DMS53 treated with DMSO at 0.1 percent for 48 hours (cell line): Measurements from ENCODE around the gene ACSS1.

ENCODE experiments used
- DNase-seq: peaks from one replicate; lab custom pipeline; 2025; ENCODE audit not compliant: unreplicated experiment; lab: John Stamatoyannopoulos, UW

Gene ACSS1

GRCh38 chr20:24996449-24997377, 61.2 kb downstream of the ACSS1 start:
- DNase-seq = no peak

GRCh38 chr20:24995741-24996448, 62.0 kb downstream of the ACSS1 start:
- no peak for DNase-seq

GRCh38 chr20:24994470-24995368, 63.2 kb downstream of the ACSS1 start:
- peak; percentile 55 for DNase-seq

DNA sequence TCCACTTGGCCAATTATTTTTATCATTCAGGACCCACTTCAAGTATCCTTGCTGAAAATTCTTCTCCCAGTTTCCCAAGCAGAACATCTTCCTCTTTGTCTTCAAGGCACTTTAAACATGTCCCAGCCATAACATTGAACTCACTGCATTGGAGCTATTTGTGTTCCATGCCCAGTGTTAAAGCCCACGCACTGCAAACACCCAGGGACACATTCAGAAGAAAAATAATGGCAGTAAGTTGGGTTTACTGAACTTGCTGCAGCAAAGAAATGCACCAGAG, 63.8 kb downstream of the ACSS1 start:
- DNase-seq = no peak

DNA sequence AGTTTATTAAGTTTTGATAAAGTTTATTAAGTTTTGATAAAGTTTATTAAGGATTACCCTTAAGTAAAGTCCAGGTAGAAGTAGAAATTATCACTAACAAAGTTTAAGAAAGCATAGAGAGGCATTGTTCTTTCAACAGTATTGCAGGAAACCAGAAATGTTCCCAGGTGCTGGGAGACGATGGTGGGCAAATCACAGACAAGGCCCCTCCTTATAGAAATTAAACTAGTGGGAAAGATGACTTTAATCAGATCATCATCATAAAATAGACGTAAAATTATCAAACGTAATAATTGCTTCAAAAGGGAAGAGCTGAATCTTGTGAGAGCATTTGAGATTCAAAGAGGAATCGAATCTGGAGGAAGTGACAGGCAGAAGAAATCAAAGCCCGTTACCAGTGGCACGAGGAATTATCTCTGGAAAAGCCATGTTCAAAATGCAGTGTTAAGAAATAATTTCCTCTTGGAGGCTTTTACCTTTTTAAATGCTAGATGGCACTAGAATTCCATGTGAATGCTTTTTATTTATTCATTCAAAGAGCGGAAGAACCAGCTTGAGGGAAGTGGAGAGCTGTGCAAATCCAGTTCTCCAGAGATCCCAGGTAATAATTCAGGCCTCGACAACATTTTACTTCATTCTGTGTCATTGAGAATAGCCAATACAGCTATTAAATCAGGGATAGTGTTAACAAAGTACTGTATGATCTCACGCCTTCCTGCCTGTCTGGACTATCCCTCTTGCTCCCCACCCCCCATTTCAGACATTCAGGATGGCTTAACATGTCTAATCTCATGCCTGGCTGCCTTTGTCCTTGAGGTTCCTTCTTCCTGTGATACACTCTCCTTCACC, 64.4 kb downstream of the ACSS1 start:
- peak; percentile 59 for DNase-seq

DNA sequence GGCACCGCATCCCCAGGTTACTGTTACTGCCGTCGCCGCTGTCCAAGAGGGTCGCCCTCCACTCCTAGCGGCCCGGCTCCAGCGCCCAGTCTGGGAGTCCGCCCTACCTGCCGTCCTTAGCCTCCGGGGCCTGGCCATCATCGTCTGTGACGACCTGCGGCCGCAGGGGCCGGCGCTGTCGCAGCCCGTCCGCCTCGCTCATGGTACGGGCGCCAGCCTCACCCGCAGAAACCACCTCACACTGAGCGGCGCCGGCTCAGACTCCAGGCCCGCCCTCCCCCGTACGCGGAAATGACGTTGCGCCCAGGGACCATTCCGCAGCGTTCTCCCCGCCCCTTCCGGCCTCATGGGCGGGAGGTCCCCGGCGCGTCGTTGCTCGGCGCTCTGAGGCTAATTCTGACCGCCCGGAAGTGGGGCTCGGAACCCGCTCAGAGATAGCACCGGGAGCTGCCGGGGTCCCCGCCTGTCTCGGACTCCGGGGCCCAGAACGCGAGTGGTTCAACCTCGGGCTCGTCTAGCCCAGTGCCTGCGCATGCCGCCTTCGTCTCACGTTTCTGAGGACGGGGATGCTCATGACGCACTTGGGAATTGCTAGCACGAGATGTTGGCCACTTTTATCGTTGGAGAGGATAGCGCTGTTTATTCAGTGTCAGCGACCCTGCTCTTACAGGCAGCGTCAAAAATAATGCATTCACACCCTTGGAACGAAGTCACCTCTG, 65.3 kb downstream of the ACSS1 start, which contains the start of gene APMAP:
Gene APMAP (minus strand): TSS at position 265 of the 719 bp plus-strand sequence. CDS start 63 bp downstream, at position 202.
- DNase-seq = peak; percentile 91

- DNase-seq = no peak
Observed at GRCh38 chr20:24991897-24992486, 65.9 kb downstream of the ACSS1 start.

DNA sequence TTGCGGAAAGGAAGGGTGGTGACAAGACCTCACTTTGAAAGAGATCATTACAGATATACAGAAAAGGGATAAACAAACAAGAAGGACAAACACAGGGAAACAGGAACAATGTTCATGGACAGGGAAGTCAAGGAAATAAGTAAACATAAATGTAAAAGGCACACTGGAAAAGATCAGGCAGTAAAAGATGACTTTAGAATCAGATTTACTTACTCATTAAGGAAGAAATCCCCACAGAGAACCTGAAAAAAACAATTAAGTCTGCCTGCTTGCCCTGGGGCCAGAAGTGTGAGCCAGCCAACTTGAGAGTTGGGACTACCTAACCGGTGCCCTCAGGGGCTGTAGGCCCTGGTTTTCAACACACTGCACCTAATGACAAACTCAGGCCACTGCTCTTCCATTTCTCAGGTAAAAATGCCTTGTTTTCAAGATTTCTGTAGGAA, 67.1 kb downstream of the ACSS1 start:
- DNase-seq = no peak

DNA sequence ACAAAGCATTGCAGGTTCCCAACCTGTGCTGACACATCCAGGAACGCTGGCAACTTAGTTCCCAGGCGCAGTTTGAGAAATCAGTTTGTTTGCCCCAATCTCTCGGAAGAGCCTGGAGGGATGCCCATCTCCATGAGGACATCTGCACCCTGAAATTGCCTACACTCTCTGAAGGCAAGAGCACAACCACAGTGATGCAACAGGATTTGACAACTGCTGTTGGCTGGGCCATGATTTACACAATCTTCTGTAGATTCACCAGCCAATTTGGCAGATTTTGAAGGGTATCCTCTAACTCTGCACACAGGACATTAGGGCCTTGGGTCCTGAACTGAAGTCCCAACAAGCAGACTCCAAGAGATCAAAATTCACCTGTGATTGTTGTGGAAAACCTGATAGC, 68.8 kb downstream of the ACSS1 start:
- DNase-seq = no peak

DNA sequence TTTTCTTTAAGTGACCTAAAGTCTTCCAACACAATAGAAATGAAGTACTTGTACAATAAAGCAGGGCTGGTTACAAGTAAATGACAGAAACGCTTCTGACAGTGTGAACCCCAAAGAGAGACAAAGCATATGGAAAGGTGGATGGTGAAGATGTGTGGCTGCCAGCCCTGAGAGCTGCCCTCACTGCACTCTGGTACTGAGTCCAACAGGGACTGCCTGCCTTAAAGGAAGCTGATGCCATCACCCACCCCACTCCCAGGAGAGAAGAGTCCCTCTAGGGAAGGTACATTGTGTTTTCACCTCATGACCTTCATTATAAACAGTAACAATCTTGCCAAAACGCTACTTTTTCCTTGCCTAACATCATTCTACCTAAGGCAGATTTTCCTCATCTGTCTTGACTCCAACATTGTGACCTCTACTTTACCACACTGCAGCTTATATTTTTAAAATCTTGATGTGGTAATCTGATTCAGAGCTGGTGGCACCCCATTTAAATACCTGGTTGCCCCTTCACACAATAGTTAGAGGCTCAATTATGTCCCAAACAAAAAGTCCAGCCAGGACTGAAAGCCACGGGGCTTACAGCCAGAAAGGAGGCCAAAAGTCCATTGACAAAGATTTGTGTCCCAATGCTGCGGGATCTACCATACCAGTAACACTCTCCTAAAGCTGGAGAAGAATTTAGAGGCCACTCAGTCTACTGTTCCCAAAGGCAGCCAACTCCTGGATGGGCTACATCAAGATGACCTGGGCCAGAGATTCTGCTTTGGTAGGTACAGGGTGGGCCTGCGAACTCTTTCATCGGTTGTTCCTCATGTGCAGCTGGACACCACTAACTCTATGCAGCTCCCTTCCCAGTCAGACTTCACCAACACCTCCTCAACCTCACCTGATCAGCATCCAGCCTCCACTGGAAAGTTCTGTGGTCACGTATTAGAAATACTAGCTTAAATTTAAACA, 69.8 kb downstream of the ACSS1 start:
- no peak for DNase-seq

DNA sequence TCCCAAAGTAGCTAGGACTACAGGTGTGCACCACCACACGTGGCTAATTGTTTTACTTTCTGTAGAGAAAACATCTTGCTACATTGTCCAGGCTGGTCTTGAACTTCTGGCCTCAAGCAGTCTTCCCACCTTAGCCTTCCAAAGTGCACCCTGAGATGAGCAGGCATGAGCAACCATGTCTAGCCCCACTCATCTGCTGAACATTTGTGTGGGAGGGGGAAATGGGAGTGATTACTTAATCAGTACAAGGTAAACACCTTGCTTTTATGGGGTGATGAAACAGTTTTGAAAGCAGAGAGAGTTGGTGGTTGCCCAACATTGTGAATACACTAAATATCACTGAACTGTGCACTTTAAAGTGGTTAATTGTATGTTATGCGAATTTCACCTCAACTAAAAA, 70.7 kb downstream of the ACSS1 start:
- no peak for DNase-seq

- DNase-seq = no peak
Observed at GRCh38 chr20:24986436-24987015, 71.4 kb downstream of the ACSS1 start.

GRCh38 chr20:24985802-24986201, 72.1 kb downstream of the ACSS1 start:
- no peak for DNase-seq

- DNase-seq = no peak
Observed at GRCh38 chr20:24984961-24985640, 72.8 kb downstream of the ACSS1 start.

GRCh38 chr20:24983896-24984295, 74.0 kb downstream of the ACSS1 start:
- no peak for DNase-seq

DNA sequence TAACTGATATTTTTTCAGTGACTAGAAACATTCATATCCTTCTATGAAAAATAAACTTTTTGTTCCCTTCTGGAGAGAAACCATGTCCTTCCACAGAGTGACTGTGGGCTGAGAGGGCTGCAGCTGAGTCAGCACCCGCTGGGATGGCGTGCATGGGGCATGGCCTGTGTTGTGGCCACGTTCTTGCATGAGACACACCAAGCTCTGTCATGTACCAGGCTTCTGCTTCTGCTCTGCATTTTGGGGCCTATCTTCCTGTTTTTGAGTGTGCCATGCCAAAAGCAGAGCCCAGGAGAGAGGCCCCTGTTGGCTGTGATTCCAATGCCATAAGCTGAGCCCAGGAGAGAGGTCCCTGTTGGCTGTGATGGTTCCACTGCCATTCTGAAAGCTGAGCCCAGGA, 76.1 kb downstream of the ACSS1 start:
- DNase-seq = no peak

DNA sequence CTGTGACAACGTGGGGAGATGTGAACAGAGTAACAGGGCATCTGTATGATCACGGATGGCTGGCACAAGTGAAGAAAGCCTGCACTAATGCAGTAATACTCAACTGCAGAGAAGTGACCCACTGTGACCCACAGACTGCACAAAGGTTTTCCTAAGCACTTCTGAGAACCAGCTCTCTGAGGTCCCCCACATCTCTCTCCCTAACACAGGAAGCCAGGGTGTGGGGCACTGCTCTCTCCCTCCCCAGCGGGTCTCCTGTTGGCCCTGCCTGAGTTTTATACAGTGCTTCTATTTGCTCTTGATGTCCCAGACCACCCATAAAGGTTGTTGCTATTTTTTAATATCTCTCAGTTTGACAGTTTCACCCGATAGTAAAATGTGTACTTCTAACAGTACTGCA, 76.7 kb downstream of the ACSS1 start:
- no peak for DNase-seq
